SJSA1 (cell line): ENCODE measurements around the gene UVRAG. TPM values are rescaled to one million over a fixed set of nuclear protein-coding genes. Genes with fewer than 3 reads are reported as not detected.

Experiments used
- DNase-seq, 2 experiments: peaks; one replicate each; pipeline ENCODE4 v3.0.0-alpha.2; 2015 to 2020; ENCODE audit warnings: low spot score in 2 of 2, low read depth in 1 of 2
- H3K27ac ChIP-seq: fragments of 250-450 bp; sonication (Bioruptor Pico); 2 replicates; pipeline ENCODE4 v1.5.1; 2020; ENCODE audit warnings: mild to moderate bottlenecking, moderate library complexity
- H3K27me3 ChIP-seq: fragments of 250-450 bp; sonication (Bioruptor Pico); replicated peaks from 2 replicates; pipeline ENCODE4 v1.5.1; 2020; ENCODE audit warnings: mild to moderate bottlenecking, moderate library complexity
- H3K36me3 ChIP-seq: fragments of 250-450 bp; sonication (Bioruptor Pico); 2 replicates; pipeline ENCODE4 v1.5.1; 2020; ENCODE audit warnings: mild to moderate bottlenecking
- H3K4me1 ChIP-seq: fragments of 250-450 bp; sonication (Bioruptor Pico); replicated peaks from 2 replicates; pipeline ENCODE4 v1.6.1; 2021; ENCODE audit warnings: mild to moderate bottlenecking
- H3K4me3 ChIP-seq: fragments of 250-450 bp; sonication (Bioruptor Pico); 2 replicates; pipeline ENCODE4 v1.5.1; 2020; ENCODE audit warnings: mild to moderate bottlenecking
- H3K9me3 ChIP-seq: fragments of 250-450 bp; sonication (Bioruptor Pico); replicated peaks from 2 replicates; pipeline ENCODE4 v1.5.1; 2020; ENCODE audit warnings: mild to moderate bottlenecking
- total RNA-seq: library from RNA; depleted of rRNA; stranded (reverse); fragments of >200 nt; shearing (Covaris generic); gene quantifications from 2 replicates; pipeline ENCODE4 v1.2.3, GENCODE V29; 2014

Gene UVRAG
- total RNA-seq, 1 experiment from 2014 or later = 7.7 TPM

GRCh38 chr11:75809991-75810390, 5.0 kb upstream of the UVRAG start:
- H3K36me3 ChIP-seq = no peaks in the 10 kb centered on the region
- no peak overlapping the region for H3K4me3 ChIP-seq
- no peak for DNase-seq
- H3K27ac ChIP-seq = no peak overlapping the region
- H3K9me3 ChIP-seq = no peaks in the 10 kb centered on the region
- peaks cover 8% of the 10 kb centered on the region for H3K4me1 ChIP-seq
- no peaks in the 10 kb centered on the region for H3K27me3 ChIP-seq

- Histone ChIP-seq H3K4me3 (no peak overlapping the region), H3K27me3 (no peaks in the 10 kb centered on the region), H3K9me3 (no peaks in the 10 kb centered on the region)
Measured at GRCh38 chr11:75810637-75811390, 4.2 kb upstream of the UVRAG start.

DNA sequence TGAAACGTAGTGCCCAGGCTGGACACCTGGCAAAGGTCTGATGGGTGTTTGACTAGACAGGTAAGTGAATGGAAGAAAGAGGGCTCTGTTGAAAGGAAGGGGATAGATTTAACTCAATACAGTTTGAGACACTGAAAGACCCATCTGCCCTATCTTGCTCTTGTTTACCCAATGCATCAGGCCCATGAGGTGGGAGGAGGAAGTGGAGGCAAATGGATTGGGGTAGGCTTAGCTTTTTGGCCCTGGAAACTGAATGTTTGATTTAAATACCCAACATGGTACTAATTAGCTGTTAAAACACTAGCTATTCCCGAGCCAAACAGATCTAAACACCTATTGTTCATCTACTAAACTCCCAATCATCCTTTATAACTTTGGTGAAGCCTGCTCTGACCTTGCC, 3.5 kb upstream of the UVRAG start:
- DNase-seq = no peak
- no peaks in the 10 kb centered on the region for H3K9me3 ChIP-seq
- H3K27me3 ChIP-seq = no peaks in the 10 kb centered on the region
- no peaks in the 10 kb centered on the region for H3K36me3 ChIP-seq
- peaks cover 12% of the 10 kb centered on the region for H3K4me1 ChIP-seq
- H3K4me3 ChIP-seq = no peak overlapping the region
- H3K27ac ChIP-seq = no peak overlapping the region

More at GRCh38 chr11:75810637-75811390, 4.2 kb upstream of the UVRAG start:
- no peaks in the 10 kb centered on the region for H3K36me3 ChIP-seq
- DNase-seq = no peak
- H3K27ac ChIP-seq = no peak overlapping the region
- peaks cover 8% of the 10 kb centered on the region for H3K4me1 ChIP-seq

- no peaks in the 10 kb centered on the region for H3K9me3 ChIP-seq
- peaks cover 18% of the 10 kb centered on the region for H3K4me1 ChIP-seq
- no peak for DNase-seq
Measured at GRCh38 chr11:75812542-75813040, 2.4 kb upstream of the UVRAG start.

GRCh38 chr11:75813124-75813523, 1.9 kb upstream of the UVRAG start:
- Histone ChIP-seq H3K36me3 (no peaks in the 10 kb centered on the region), H3K27me3 (no peaks in the 10 kb centered on the region), H3K4me1 (peaks cover 18% of the 10 kb centered on the region), H3K9me3 (no peaks in the 10 kb centered on the region), H3K27ac (no peak overlapping the region), H3K4me3 (no peak overlapping the region)
- no peak for DNase-seq

More at GRCh38 chr11:75812542-75813040, 2.4 kb upstream of the UVRAG start:
- Histone ChIP-seq H3K36me3 (no peaks in the 10 kb centered on the region), H3K4me3 (no peak overlapping the region), H3K27ac (no peak overlapping the region), H3K27me3 (no peaks in the 10 kb centered on the region)

DNA sequence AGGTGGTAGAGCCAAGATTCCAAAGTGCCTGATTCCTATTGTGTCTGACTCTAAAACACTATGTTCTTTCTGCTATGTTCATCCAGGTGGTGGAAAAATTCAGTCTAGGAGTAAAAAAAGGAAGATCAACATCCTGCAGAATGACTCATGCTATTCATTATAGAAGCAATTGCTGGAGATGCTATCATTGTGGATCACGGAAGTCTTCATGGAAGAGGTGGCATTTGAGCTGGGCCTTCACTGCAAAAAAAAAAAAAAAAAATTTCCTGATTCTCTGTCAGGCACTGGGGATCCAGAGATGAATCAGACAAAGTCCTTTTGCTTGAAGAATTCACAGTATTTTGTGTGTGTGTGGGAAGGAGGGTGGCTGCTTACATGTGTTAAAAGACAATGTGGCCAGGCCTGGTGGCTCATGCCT, 1.4 kb upstream of the UVRAG start:
- no peaks in the 10 kb centered on the region for H3K36me3 ChIP-seq
- peaks cover 18% of the 10 kb centered on the region for H3K4me1 ChIP-seq
- no peak overlapping the region for H3K4me3 ChIP-seq
- no peaks in the 10 kb centered on the region for H3K27me3 ChIP-seq
- no peaks in the 10 kb centered on the region for H3K9me3 ChIP-seq
- H3K27ac ChIP-seq = no peak overlapping the region
- DNase-seq = no peak

GRCh38 chr11:75814363-75814676, 690 bp upstream of the UVRAG start:
- H3K36me3 ChIP-seq = no peaks in the 10 kb centered on the region
- H3K4me1 ChIP-seq = peaks cover 18% of the 10 kb centered on the region
- H3K9me3 ChIP-seq = no peaks in the 10 kb centered on the region
- peak overlapping the region; percentile 75 for H3K4me3 ChIP-seq
- DNase-seq = no peak
- no peaks in the 10 kb centered on the region for H3K27me3 ChIP-seq
- peak overlapping the region; percentile 52 for H3K27ac ChIP-seq

DNA sequence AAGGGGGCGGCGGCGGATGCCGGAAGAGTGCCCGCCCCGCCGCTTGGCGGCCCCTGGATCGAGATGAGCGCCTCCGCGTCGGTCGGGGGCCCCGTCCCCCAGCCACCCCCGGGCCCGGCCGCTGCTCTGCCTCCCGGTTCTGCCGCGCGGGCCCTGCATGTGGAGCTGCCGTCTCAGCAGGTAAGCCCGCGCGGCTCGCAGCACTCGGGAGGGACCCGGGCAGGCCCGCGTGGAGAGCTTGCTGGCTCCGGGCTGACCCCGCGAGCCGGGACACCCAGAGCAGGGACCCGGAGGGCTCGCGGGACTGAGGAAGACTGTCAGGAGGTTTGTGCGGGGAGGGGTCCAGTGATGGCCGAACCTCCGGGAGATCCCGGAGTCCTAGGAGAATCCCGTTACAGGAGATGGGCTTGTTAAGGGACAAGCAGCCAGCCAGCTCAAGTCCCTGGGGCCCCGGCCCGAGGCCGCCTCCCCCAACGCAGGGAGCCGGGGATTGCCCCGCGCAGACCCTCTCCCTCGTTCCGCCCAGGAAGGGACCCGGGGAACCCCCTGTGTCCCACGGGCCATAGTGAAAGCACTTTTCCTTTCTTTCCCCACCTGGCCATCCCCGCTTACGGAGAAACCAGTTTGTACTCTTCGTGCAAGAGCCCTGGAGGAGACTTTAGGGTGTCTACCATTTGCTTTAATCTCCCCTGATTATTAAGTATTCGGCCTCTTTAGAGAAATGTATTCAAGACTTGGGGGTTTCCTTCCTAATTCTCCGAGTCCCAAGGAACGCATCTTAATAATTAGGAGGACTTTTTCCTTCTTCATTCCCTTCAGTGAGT, 547 bp downstream of the UVRAG start:
- Histone ChIP-seq H3K4me3 (peak overlapping the region; percentile 75), H3K4me1 (peaks cover 18% of the 10 kb centered on the region), H3K27ac (peak overlapping the region; percentile 52), H3K27me3 (no peaks in the 10 kb centered on the region), H3K36me3 (no peaks in the 10 kb centered on the region), H3K9me3 (no peaks in the 10 kb centered on the region)
- no peak for DNase-seq

DNA sequence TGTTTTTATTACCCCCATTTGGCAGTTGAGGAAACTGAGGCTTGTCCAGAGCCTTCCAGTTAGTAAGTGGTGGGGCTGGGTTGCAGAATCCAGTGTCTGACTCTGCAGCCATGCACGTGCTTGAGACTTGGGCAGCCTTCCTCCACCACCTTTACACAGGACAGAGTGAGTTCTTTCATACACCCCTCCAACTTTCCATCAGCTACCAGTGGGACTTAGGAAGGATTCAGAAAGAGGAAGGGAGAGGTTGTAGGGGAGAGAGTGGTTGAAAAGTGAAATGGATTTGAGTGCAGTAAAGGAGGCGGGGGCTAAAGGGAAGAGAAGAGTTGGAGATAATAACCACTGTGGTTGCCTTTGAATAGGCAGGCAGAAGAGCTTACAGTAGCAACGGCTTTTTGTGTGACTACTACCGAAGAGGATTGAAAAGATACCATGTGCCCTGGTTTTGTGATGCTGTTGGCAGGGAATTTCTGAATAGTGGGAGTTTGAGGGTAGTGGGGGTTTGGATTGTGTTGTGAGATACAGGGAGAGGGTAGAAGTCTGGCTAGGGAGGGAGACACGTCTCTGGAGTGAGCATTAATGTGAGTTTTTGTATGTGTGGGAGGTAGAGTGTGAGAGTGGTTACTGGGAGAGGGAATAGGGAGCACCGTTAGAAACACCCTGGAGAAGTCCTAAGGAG, 1.7 kb downstream of the UVRAG start:
- Histone ChIP-seq H3K27me3 (no peaks in the 10 kb centered on the region), H3K9me3 (no peaks in the 10 kb centered on the region), H3K4me1 (peaks cover 18% of the 10 kb centered on the region), H3K4me3 (peak overlapping the region; percentile 75; the same call in 1 of the 2 replicates), H3K27ac (no peak overlapping the region), H3K36me3 (no peaks in the 10 kb centered on the region)
- DNase-seq = no peak

- H3K4me3 ChIP-seq = no peak overlapping the region
- H3K9me3 ChIP-seq = no peaks in the 10 kb centered on the region
- no peaks in the 10 kb centered on the region for H3K36me3 ChIP-seq
- peaks cover 10% of the 10 kb centered on the region for H3K4me1 ChIP-seq
- H3K27ac ChIP-seq = no peak overlapping the region
- DNase-seq = no peak
- no peaks in the 10 kb centered on the region for H3K27me3 ChIP-seq
Measured at GRCh38 chr11:75820645-75821044, 5.6 kb downstream of the UVRAG start.

GRCh38 chr11:75821202-75821601, 6.2 kb downstream of the UVRAG start:
- no peak overlapping the region for H3K27ac ChIP-seq
- H3K4me3 ChIP-seq = no peak overlapping the region
- peaks cover 9% of the 10 kb centered on the region for H3K4me1 ChIP-seq
- H3K27me3 ChIP-seq = no peaks in the 10 kb centered on the region
- no peaks in the 10 kb centered on the region for H3K36me3 ChIP-seq
- no peak for DNase-seq
- H3K9me3 ChIP-seq = no peaks in the 10 kb centered on the region

- no peak for DNase-seq
- Histone ChIP-seq H3K27me3 (no peaks in the 10 kb centered on the region), H3K27ac (no peak overlapping the region), H3K4me3 (no peak overlapping the region), H3K36me3 (no peaks in the 10 kb centered on the region), H3K9me3 (no peaks in the 10 kb centered on the region), H3K4me1 (no peaks in the 10 kb centered on the region)
Measured at GRCh38 chr11:75822541-75822940, 7.5 kb downstream of the UVRAG start.

DNA sequence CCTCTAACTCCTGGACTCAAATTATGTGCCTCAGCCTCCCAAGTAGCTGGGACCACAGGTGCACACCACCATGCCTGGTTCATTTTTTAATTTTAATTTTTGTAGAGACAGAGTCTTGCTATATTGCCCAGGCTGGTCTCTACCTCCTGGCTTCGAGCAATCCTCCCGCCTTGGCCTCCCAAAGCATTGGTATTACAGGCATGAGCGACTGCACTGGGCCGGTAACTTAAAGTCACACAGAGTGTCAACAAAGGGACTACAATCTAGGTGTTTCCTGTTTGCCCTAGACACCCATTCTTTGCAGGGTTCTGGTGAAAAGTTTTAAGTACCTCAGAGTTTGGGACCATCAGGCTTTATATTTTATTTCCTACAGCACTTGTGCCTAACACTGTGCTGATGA, 8.4 kb downstream of the UVRAG start:
- Histone ChIP-seq H3K4me3 (no peak overlapping the region), H3K36me3 (no peaks in the 10 kb centered on the region), H3K27me3 (no peaks in the 10 kb centered on the region), H3K27ac (no peak overlapping the region), H3K9me3 (no peaks in the 10 kb centered on the region), H3K4me1 (no peaks in the 10 kb centered on the region)
- no peak for DNase-seq

- no peak for DNase-seq
Measured at GRCh38 chr11:75823946-75824345, 8.9 kb downstream of the UVRAG start.

More at GRCh38 chr11:75823946-75824345, 8.9 kb downstream of the UVRAG start:
- Histone ChIP-seq H3K9me3 (no peaks in the 10 kb centered on the region), H3K36me3 (no peaks in the 10 kb centered on the region), H3K4me3 (no peak overlapping the region), H3K27ac (no peak overlapping the region), H3K4me1 (no peaks in the 10 kb centered on the region), H3K27me3 (no peaks in the 10 kb centered on the region)
